Measurements from ENCODE around the gene SCARB1. TPM values are rescaled to one million over a fixed set of nuclear protein-coding genes. Genes with fewer than 3 reads are reported as not detected.

The SCARB1 gene
- total RNA-seq, 1 experiment from 2014 or later, result 106 TPM

DNA sequence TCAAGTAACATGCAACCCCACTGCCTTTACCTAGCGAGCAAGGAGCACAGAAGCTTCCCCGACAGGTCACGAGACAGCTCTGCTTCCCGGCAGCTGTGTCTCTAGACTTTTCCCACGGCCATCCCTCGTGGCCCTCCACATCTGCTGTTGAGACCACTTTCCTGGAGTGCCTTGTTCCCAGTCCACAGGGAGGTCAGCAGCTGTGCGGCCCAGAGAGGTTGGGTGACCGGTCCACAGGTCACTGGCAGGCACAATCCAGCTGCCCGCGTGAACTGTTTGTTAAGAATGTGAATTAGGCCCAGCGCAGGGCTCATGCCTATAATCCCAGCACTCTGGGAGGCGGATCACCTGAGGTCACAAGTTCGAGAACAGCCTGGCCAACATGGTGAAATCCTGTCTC, 71.5 kb downstream of the SCARB1 start:
- H3K4me1 ChIP-seq, result no peaks in the 10 kb centered on the region
- Mint-ChIP-seq H3K27ac (ENCODE audit: unreplicated experiment) (no peak overlapping the region), H3K36me3 (ENCODE audit: insufficient read depth, unreplicated experiment) (peaks cover 45% of the 10 kb centered on the region), H3K27me3 (ENCODE audit: insufficient read depth, unreplicated experiment) (no peaks in the 10 kb centered on the region), H3K4me3 (ENCODE audit: unreplicated experiment) (no peak overlapping the region), H3K4me1 (ENCODE audit: low read depth, unreplicated experiment) (peaks cover 7% of the 10 kb centered on the region), H3K9me3 (ENCODE audit: unreplicated experiment) (no peaks in the 10 kb centered on the region)
- H3K27me3 ChIP-seq (replicated peaks; ENCODE audit: control insufficient read depth, insufficient read depth, low read length), result no peaks in the 10 kb centered on the region
- no peak overlapping the region for H3K4me3 ChIP-seq (ENCODE audit: low read depth, low read length)
- no TSS peak for BruUV-seq (replicated peaks)
- DNase-seq, result no peak
- peaks cover 2% of the 10 kb centered on the region for H3K36me3 ChIP-seq (ENCODE audit: control insufficient read depth, insufficient read depth, low read length)
- no peaks in the 10 kb centered on the region for H3K9me3 ChIP-seq
- TF ChIP-seq, protein P1, sequence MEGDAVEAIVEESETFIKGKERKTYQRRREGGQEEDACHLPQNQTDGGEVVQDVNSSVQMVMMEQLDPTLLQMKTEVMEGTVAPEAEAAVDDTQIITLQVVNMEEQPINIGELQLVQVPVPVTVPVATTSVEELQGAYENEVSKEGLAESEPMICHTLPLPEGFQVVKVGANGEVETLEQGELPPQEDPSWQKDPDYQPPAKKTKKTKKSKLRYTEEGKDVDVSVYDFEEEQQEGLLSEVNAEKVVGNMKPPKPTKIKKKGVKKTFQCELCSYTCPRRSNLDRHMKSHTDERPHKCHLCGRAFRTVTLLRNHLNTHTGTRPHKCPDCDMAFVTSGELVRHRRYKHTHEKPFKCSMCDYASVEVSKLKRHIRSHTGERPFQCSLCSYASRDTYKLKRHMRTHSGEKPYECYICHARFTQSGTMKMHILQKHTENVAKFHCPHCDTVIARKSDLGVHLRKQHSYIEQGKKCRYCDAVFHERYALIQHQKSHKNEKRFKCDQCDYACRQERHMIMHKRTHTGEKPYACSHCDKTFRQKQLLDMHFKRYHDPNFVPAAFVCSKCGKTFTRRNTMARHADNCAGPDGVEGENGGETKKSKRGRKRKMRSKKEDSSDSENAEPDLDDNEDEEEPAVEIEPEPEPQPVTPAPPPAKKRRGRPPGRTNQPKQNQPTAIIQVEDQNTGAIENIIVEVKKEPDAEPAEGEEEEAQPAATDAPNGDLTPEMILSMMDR (IDR thresholded peaks at IDR 0.05; ENCODE audit: insufficient read depth in 1 of 2, low read depth in 1 of 2, low read length in 1 of 2, severe bottlenecking in 1 of 2, unreplicated experiment in 1 of 2), result no peak
- ChIA-PET CTCF (no interaction called here), POLR2A (no interaction called here)
- intact Hi-C loops (cut with micrococcal nuclease; ENCODE audit: unreplicated experiment), result no loop called here

DNA sequence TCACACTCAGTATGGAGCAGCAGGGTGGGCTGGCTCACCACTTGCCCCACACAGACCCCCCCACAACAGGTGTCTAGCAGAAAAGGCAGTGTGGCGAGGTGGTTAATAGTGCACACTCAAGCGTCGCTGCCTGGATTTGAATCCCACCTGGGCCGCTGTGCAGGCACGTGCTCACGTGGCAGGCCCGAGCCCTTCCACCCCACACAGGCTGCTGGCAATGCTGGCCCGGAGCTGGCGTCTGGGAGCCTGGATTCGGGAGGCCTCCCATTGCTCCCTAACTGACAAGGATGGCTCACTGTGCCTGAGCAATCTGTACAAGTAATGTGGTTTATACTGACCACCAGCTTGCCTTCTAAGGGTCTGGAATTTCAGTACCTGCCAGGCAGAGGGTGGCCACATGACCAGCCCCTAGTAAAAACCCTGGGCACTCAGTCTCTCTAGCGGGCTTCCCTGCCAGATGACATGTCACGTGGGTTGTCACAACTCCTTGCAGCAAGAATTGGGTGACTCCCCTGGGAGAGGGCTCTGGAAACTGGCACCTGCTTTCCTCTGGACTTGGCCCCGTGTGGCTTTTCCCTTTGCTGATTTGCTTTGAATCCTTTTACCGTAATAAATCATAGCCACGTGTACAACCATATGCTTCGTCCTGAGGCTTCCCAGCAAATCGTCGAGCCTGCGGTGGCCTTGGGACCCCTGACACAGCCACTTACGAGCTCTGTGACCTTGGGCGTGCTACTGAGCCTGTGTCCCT, 72.8 kb downstream of the SCARB1 start:
- H3K27me3 Mint-ChIP-seq (ENCODE audit: insufficient read depth, unreplicated experiment), result no peaks in the 10 kb centered on the region
- TF ChIP-seq, protein P1 (IDR thresholded peaks at IDR 0.05; ENCODE audit: insufficient read depth in 1 of 2, low read depth in 1 of 2, low read length in 1 of 2, severe bottlenecking in 1 of 2, unreplicated experiment in 1 of 2), result no peak
- ChIA-PET POLR2A (no interaction called here), CTCF (no interaction called here)
- H3K9me3 Mint-ChIP-seq (ENCODE audit: unreplicated experiment), result no peaks in the 10 kb centered on the region
- H3K27ac Mint-ChIP-seq (ENCODE audit: unreplicated experiment), result no peak overlapping the region
- H3K36me3 Mint-ChIP-seq (ENCODE audit: insufficient read depth, unreplicated experiment), result peaks cover 46% of the 10 kb centered on the region
- BruUV-seq (replicated peaks), result no TSS peak
- peaks cover 2% of the 10 kb centered on the region for H3K36me3 ChIP-seq (ENCODE audit: control insufficient read depth, insufficient read depth, low read length)
- intact Hi-C loops (cut with micrococcal nuclease; ENCODE audit: unreplicated experiment), result no loop called here
- no peaks in the 10 kb centered on the region for H3K4me1 ChIP-seq
- no peak overlapping the region for H3K4me3 Mint-ChIP-seq (ENCODE audit: unreplicated experiment)
- H3K9me3 ChIP-seq, result no peaks in the 10 kb centered on the region
- H3K4me1 Mint-ChIP-seq (ENCODE audit: low read depth, unreplicated experiment), result peaks cover 7% of the 10 kb centered on the region
- no peaks in the 10 kb centered on the region for H3K27me3 ChIP-seq (replicated peaks; ENCODE audit: control insufficient read depth, insufficient read depth, low read length)
- no peak for DNase-seq
- H3K4me3 ChIP-seq (ENCODE audit: low read depth, low read length), result no peak overlapping the region

DNA sequence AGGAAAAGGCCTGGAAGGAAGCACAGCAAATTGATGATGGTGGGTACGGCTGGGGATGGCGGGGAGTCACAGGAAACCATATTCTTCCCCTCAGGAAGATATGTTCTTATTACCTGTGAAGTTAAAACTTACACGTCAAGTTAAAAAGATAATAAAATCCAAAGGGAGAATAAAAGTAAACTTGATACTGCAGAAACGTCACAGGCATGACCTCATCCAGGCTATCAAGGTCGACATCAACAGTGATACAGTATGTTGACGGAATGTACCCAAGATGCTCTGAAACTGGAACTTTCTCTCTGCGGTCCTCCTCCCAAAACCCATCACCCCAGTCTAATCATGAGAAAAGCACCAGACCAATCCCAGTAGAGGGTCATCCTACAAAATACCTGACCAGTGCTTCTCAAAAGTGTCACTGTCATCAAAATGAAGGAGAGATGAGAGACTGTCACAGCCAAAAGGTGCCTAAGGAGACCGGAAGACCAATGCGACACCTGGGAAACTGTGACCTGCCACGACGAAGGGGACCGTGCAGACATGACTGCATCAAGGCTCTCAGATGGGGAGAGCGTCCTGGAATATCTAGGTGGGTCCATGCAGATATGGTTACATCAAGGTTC, 74.6 kb downstream of the SCARB1 start:
- Histone ChIP-seq H3K27me3 (replicated peaks; ENCODE audit: control insufficient read depth, insufficient read depth, low read length) (no peaks in the 10 kb centered on the region), H3K4me3 (ENCODE audit: low read depth, low read length) (no peak overlapping the region), H3K9me3 (no peaks in the 10 kb centered on the region), H3K36me3 (ENCODE audit: control insufficient read depth, insufficient read depth, low read length) (peaks cover 3% of the 10 kb centered on the region), H3K4me1 (no peaks in the 10 kb centered on the region)
- no peaks in the 10 kb centered on the region for H3K27me3 Mint-ChIP-seq (ENCODE audit: insufficient read depth, unreplicated experiment)
- intact Hi-C loops (cut with micrococcal nuclease; ENCODE audit: unreplicated experiment), result no loop called here
- ChIA-PET POLR2A (no interaction called here), CTCF (no interaction called here)
- peaks cover 49% of the 10 kb centered on the region for H3K36me3 Mint-ChIP-seq (ENCODE audit: insufficient read depth, unreplicated experiment)
- DNase-seq, result no peak
- no peak overlapping the region for H3K4me3 Mint-ChIP-seq (ENCODE audit: unreplicated experiment)
- BruUV-seq (replicated peaks), result no TSS peak
- peaks cover 5% of the 10 kb centered on the region for H3K4me1 Mint-ChIP-seq (ENCODE audit: low read depth, unreplicated experiment)
- TF ChIP-seq, protein P1 (IDR thresholded peaks at IDR 0.05; ENCODE audit: insufficient read depth in 1 of 2, low read depth in 1 of 2, low read length in 1 of 2, severe bottlenecking in 1 of 2, unreplicated experiment in 1 of 2), result no peak
- H3K9me3 Mint-ChIP-seq (ENCODE audit: unreplicated experiment), result no peaks in the 10 kb centered on the region
- H3K27ac Mint-ChIP-seq (ENCODE audit: unreplicated experiment), result no peak overlapping the region
